Common myeloid progenitor, CD34-positive (primary cell): ENCODE data around the gene ACE.
"Not testable (repeated sequence)": the region's sequence is repeated elsewhere in the genome, so short reads cannot be mapped to it uniquely, and the experiment has no call there.

ENCODE experiments used
- CTCF ChIA-PET: fragments of 350-600 bp; sonication (Branson Sonifier 250); formaldehyde crosslinking; loops from one replicate; lab custom pipeline; 2021; ENCODE audit warnings: antibody characterized with exemption; lab: Charles Lee
- POLR2A ChIA-PET: fragments of 350-600 bp; sonication (Branson Sonifier 250); formaldehyde crosslinking; loops from one replicate; lab custom pipeline; 2021; ENCODE audit warnings: antibody characterized with exemption; lab: Charles Lee
- DNase-seq, 3 donors: peaks; one replicate each; pipeline versions ENCODE4 v3.0.0 to v3.0.0-alpha.2; 2013
- H3K27ac ChIP-seq, 2 experiments: 1 replicate in 1 of 2; 2 replicates in 1 of 2; pipeline ENCODE4 v1.7.0; 2013; ENCODE audit warnings: inconsistent platforms in 2 of 2, low read length in 2 of 2, mild to moderate bottlenecking in 2 of 2, low read depth in 1 of 2, moderate library complexity in 1 of 2; ENCODE audit not compliant: severe bottlenecking in 2 of 2, insufficient read depth in 1 of 2, poor library complexity in 1 of 2
- H3K27me3 ChIP-seq, 5 experiments: replicated peaks in 2 of 5; 1 replicate in 3 of 5; 2 replicates in 2 of 5; pipeline versions ENCODE4 v1.6.1 to v1.7.0; 2013; ENCODE audit warnings: low read length in 4 of 5, mild to moderate bottlenecking in 2 of 5, moderate library complexity in 2 of 5, inconsistent platforms in 1 of 5; ENCODE audit not compliant: insufficient read depth in 5 of 5, control insufficient read depth in 4 of 5
- H3K36me3 ChIP-seq, 4 experiments: 1 replicate in 2 of 4; 2 replicates in 2 of 4; pipeline versions ENCODE4 v1.6.1 to v1.7.0; 2013; ENCODE audit warnings: low read length in 3 of 4, control low read depth in 1 of 4, mild to moderate bottlenecking in 1 of 4; ENCODE audit not compliant: control insufficient read depth in 4 of 4, insufficient read depth in 4 of 4
- H3K4me1 ChIP-seq, 4 experiments: 1 replicate in 3 of 4; 2 replicates in 1 of 4; pipeline versions ENCODE4 v1.6.1 to v1.7.1; 2013; ENCODE audit warnings: low read length in 3 of 4, mild to moderate bottlenecking in 3 of 4, control low read depth in 1 of 4, inconsistent platforms in 1 of 4, moderate library complexity in 1 of 4; ENCODE audit not compliant: control insufficient read depth in 4 of 4, insufficient read depth in 4 of 4; ENCODE audit errors: control extremely low read depth in 1 of 4
- H3K4me3 ChIP-seq, 7 experiments: 1 replicate in 4 of 7; 2 replicates in 3 of 7; pipeline versions ENCODE4 v1.5.1 to v1.7.0; 2013; ENCODE audit warnings: mild to moderate bottlenecking in 7 of 7, low read length in 6 of 7, moderate library complexity in 6 of 7, inconsistent platforms in 2 of 7, low read depth in 2 of 7, control low read depth in 1 of 7; ENCODE audit not compliant: insufficient read depth in 4 of 7, control insufficient read depth in 1 of 7; ENCODE audit errors: extremely low read depth in 1 of 7
- H3K9me3 ChIP-seq, 5 experiments: 1 replicate in 4 of 5; 2 replicates in 1 of 5; pipeline versions ENCODE4 v1.6.1 to v1.7.1; 2013; ENCODE audit warnings: low read length in 4 of 5, mild to moderate bottlenecking in 2 of 5, inconsistent platforms in 1 of 5, low read depth in 1 of 5, moderate library complexity in 1 of 5; ENCODE audit not compliant: control insufficient read depth in 4 of 5, insufficient read depth in 2 of 5; ENCODE audit errors: control extremely low read depth in 1 of 5
- WGBS: methylation state at CpG from one replicate; pipeline ENCODE4 v1.1.5; 2013; ENCODE audit not compliant: insufficient coverage; 5-methylcytosine and 5-hydroxymethylcytosine counted together

Gene ACE

DNA sequence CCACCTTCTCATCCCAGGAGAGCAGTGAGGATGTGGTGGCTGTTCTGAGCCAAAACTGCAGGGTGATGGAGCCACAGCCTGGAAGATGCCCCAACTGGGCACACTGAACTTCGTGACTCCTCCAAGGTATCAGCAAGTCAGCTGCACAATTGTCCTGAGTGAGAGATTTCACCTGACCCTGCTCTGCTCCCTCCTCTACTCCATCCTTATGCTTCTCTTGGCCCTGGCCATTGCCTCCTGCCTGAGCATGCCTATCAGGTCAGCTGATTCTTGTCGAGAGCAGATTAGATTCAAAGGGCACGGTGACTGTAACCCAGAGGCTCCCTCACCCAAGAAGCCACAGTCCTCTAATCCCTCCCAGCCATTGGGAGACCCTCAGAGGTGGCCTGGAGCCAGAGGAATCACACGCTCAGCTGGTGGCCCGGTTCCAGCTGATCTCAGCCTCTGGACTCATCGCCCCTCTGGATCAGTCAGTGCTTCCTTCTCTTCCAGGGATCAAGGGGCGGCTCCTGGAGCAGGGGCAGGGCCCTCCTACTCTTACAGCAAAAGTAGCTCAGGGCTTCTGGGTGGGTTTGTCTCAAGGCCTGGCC lies 23.8 kb upstream of the ACE start:
- 87% methylated on average over 4 of the region's 7 CpGs for WGBS
- DNase-seq, result no peak
- H3K36me3 ChIP-seq, result no peaks in the 10 kb centered on the region
- no peak overlapping the region for H3K4me3 ChIP-seq
- peaks cover 0 to 41% (median 32%) of the 10 kb centered on the region in 4 experiments for H3K4me1 ChIP-seq
- H3K9me3 ChIP-seq, result no peaks in the 10 kb centered on the region
- POLR2A ChIA-PET, result no interaction called here
- CTCF ChIA-PET, result interaction anchor here (0.7 to 6.9 kb wide), 8 partner anchors 10 to 39 kb away, joined by 3 to 53 read pairs (median 6); partner anchors contain the start of gene ACE
- H3K27ac ChIP-seq, result no peak overlapping the region
- H3K27me3 ChIP-seq, result no peaks in the 10 kb centered on the region

DNA sequence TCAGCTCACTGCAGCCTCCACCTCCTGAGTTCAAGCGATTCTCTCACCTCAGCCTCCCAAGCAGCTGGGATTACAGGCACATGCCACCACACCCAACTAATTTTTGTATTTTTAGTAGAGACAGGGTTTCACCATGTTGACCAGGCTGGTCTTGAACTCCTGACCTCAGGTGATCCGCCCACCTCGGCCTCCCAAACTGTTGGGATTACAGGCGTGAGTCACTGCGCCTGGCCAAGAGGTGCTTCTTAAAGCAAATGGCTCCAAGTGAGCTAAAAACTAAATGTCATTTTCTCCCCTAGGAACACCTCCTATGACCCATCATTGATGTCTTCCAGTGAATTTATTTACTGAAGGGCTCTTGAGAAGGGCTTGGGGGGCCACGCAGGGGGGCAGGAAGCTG lies 22.5 kb upstream of the ACE start:
- H3K27ac ChIP-seq, DNase-seq, H3K4me3 ChIP-seq, H3K27me3 ChIP-seq, H3K36me3 ChIP-seq, H3K9me3 ChIP-seq: not testable (repeated sequence)
- 82% methylated on average over 6 of the region's 6 CpGs for WGBS
- ChIA-PET POLR2A (interaction anchor here (0.5 to 1.5 kb wide), 3 partner anchors 18 to 24 kb away, joined by 3 to 7 read pairs (median 3); partner anchors contain the start of gene ACE), CTCF (interaction anchor here (1.0 to 6.9 kb wide), 7 partner anchors 11 to 37 kb away, joined by 3 to 53 read pairs (median 5); partner anchors contain the start of gene ACE)
- peaks cover 0 to 32% (median 25%) of the 10 kb centered on the region in 4 experiments for H3K4me1 ChIP-seq

DNA sequence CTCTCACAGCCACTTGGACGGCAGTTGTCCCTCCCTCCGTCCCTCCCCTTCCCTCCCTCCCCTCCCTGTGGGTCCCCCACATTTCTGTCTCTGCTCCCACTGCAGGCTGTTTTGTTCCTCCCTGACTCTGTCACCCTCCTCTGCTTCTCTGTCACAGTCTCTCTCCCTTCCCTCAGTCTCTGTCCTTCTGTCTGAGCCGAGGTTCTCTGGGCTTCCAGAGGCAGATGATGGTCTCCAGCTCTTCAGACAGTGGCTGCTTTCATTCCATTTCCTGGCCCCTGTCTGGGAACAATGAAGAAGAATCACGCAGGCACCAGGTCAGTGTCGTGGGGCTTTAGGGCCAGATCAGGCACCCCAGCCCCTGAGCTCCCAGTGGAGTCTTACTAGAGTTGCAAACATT lies 21.9 kb upstream of the ACE start:
- WGBS, result 31% methylated on average over 4 of the region's 5 CpGs
- peaks cover 0 to 32% (median 21%) of the 10 kb centered on the region in 4 experiments for H3K4me1 ChIP-seq
- H3K27me3 ChIP-seq, result no peaks in the 10 kb centered on the region
- H3K4me3 ChIP-seq, result no peak overlapping the region
- DNase-seq, result peak in 1 of 3 donors; percentile 46
- CTCF ChIA-PET, result interaction anchor here (1.0 to 6.9 kb wide), 4 partner anchors 23 to 33 kb away, joined by 3 to 53 read pairs (median 4); partner anchors contain the start of gene ACE
- POLR2A ChIA-PET, result interaction anchor here (0.5 to 1.5 kb wide), 2 partner anchors 18 to 22 kb away, joined by 3 to 7 read pairs; partner anchors contain the start of gene ACE
- no peaks in the 10 kb centered on the region for H3K9me3 ChIP-seq
- H3K27ac ChIP-seq, result no peak overlapping the region
- no peaks in the 10 kb centered on the region for H3K36me3 ChIP-seq

DNA sequence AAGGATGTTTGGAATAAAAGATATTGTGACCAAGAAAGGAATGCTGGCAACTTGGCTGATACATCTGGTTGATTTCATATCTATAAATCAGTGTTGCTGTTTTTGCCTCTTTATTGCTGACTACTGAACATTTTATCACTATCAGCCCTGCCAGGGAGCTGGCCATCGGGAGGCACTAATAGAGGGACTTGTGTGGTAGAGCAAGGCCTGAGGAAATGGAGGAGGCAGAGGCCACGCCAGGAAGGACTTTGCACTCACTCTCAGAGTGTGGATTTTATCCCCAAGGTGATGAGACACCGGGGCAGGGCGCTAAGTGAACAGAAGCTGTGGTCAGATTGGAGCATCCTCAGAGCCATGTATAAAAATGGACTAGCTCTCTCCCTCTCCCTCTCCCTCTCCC lies 21.4 kb upstream of the ACE start:
- WGBS, result 20% methylated on average over 1 of the region's 4 CpGs
- H3K27ac ChIP-seq, result no peak overlapping the region
- no peaks in the 10 kb centered on the region for H3K9me3 ChIP-seq
- H3K27me3 ChIP-seq, result no peaks in the 10 kb centered on the region
- CTCF ChIA-PET, result interaction anchor here (1.3 to 6.9 kb wide), 2 partner anchors 23 to 34 kb away, joined by 3 to 53 read pairs; partner anchors contain the start of gene ACE
- DNase-seq, result no peak
- H3K4me1 ChIP-seq, result peaks cover 0 to 28% (median 16%) of the 10 kb centered on the region in 4 experiments
- no peaks in the 10 kb centered on the region for H3K36me3 ChIP-seq
- POLR2A ChIA-PET, result no interaction called here
- no peak overlapping the region for H3K4me3 ChIP-seq

DNA sequence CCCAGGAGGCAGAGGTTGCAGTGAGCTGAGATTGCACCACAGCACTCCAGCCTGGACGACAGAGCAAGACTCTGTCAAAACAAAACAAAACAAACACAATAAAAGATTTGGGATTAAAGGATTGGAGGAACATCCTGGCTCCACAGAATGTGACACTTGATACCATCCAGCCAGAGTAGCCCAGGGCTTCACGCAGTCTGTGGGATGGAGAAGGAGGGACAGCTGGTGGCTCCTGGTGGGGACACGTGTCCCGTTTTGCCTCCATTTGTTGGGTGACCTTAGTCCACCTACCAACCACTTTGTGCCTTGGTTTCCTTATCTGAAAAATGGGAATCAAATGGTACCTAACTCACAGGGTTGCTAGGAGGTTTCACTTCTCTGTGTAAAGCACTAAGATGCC lies 18.4 kb upstream of the ACE start:
- no peak for DNase-seq
- H3K27me3 ChIP-seq, result no peaks in the 10 kb centered on the region
- POLR2A ChIA-PET, result no interaction called here
- H3K4me1 ChIP-seq, result peaks cover 0 to 21% (median 7%) of the 10 kb centered on the region in 4 experiments
- CTCF ChIA-PET, result interaction anchor here (1.5 kb wide), 1 partner anchor 33 kb away, joined by 5 read pairs; no protein-coding TSS in a partner anchor
- H3K36me3 ChIP-seq, result no peaks in the 10 kb centered on the region
- no peak overlapping the region for H3K4me3 ChIP-seq
- no peak overlapping the region for H3K27ac ChIP-seq
- 96% methylated on average over 3 of the region's 4 CpGs for WGBS
- no peaks in the 10 kb centered on the region for H3K9me3 ChIP-seq

DNA sequence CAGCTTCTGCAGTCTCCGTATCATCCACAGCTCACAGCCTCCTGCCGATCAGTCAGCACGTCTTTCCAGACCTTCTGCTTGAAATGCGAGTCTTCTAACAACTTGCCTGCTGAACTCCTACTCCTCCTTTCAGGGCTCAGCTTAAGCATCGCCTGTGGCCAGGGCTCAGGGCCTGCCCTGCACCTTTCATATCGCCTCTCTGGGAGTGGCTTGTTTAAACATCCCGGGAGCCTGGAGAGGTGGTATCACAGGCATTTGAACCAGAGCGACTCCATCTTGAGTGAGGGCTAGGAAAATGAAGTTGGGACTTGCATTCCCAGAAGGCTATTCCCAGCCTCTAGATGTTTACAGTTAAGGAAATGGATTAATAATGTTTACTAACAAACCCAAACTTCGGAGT lies 16.8 kb upstream of the ACE start:
- no peak overlapping the region for H3K4me3 ChIP-seq
- CTCF ChIA-PET, result interaction anchor here (1.2 to 1.3 kb wide), 2 partner anchors 10 to 18 kb away, joined by 3 read pairs; no protein-coding TSS in a partner anchor
- peaks cover 0 to 21% (median under 1%) of the 10 kb centered on the region in 4 experiments for H3K4me1 ChIP-seq
- no peaks in the 10 kb centered on the region for H3K27me3 ChIP-seq
- POLR2A ChIA-PET, result interaction anchor here (0.9 kb wide), 1 partner anchor 9 kb away, joined by 3 read pairs; no protein-coding TSS in a partner anchor
- no peak for DNase-seq
- H3K36me3 ChIP-seq, result no peaks in the 10 kb centered on the region
- WGBS, result 96% methylated on average over 5 of the region's 9 CpGs
- no peaks in the 10 kb centered on the region for H3K9me3 ChIP-seq
- no peak overlapping the region for H3K27ac ChIP-seq

DNA sequence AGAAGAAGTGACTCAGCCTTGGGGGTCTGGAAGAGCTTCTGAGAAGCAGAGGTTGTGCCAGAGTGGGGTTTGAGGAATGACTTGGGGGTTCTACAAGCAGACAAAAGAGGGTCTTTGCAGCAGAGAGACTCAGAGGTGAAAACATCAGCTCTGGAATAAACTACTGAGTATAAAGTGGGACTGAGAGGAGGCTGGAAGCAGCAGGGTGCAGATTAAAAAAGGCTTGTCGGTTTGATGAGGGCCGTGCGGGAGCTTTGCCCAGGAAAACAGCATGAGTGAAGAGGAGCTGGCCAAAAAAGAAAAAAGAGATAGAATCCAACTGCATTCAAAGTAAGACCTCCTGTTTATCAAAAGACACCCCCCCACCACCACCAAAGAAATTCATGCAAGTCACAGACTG lies 13.1 kb upstream of the ACE start:
- Histone ChIP-seq H3K36me3 (no peaks in the 10 kb centered on the region), H3K9me3 (no peaks in the 10 kb centered on the region), H3K27ac (no peak overlapping the region), H3K27me3 (no peaks in the 10 kb centered on the region), H3K4me3 (no peak overlapping the region), H3K4me1 (peaks cover 0 to 22% (median 0%) of the 10 kb centered on the region in 4 experiments)
- POLR2A ChIA-PET, result interaction anchor here (0.9 kb wide), 1 partner anchor 29 kb away, joined by 4 read pairs; no protein-coding TSS in a partner anchor
- CTCF ChIA-PET, result interaction anchor here (0.8 to 1.5 kb wide), 2 partner anchors 13 to 15 kb away, joined by 5 to 6 read pairs; no protein-coding TSS in a partner anchor
- DNase-seq, result no peak
- 100% methylated on average over 3 of the region's 3 CpGs for WGBS
